Stimulated activated effector memory CD8-positive, alpha-beta T cell treated with anti-CD3 and anti-CD28 coated beads, Interleukin-12 subunit alpha, Interleukin-12 subunit beta, amount 100 ng/mL, for 72 hours (primary cell): ENCODE data around the gene MBD2.
"Not testable (repeated sequence)": the region's sequence is repeated elsewhere in the genome, so short reads cannot be mapped to it uniquely, and the experiment has no call there.

ENCODE experiments used
- ATAC-seq: fragments of 150-1000 bp; cut with Tn5 transposase; 2 replicates; pipeline ENCODE4 v1.10.0; 2021
- DNase-seq, 2 donors: peaks; one replicate each; pipeline ENCODE4 v3.0.0; 2021 to 2022; ENCODE audit warnings: low spot score in 2 of 2
- H3K27ac Mint-ChIP-seq: one replicate; pipeline ENCODE4 v1.8.0; 2022; ENCODE audit warnings: mild to moderate bottlenecking, mixed read lengths
- H3K36me3 Mint-ChIP-seq: one replicate; pipeline ENCODE4 v1.8.0; 2022; ENCODE audit warnings: mild to moderate bottlenecking, mixed read lengths
- H3K4me1 Mint-ChIP-seq: one replicate; pipeline ENCODE4 v1.8.0; 2022; ENCODE audit warnings: mixed read lengths
- H3K4me3 Mint-ChIP-seq: one replicate; pipeline ENCODE4 v1.8.0; 2022; ENCODE audit warnings: mild to moderate bottlenecking, mixed read lengths
- H3K9me3 Mint-ChIP-seq: one replicate; pipeline ENCODE4 v1.8.0; 2022; ENCODE audit warnings: mixed read lengths

MBD2 gene

DNA sequence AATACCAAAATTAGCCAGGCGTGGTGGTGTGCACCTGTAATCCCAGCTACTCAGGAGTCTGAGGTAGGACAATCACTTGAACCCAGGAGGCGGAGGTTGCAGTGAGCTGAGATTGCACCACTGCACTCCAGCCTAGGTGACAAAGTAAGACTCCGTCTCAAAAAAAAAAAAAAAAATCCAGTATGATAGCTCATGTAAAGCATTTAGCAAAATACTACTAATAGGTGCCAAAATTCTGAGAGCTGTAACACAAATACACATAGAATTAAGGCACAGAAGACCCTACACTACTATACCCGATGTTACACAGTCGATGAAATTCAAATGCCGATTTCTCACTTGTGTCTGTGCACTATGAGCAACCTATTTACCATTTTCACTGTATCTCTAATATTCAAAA lies 5.7 kb downstream of the MBD2 start:
- H3K4me3 Mint-ChIP-seq, H3K9me3 Mint-ChIP-seq, H3K27ac Mint-ChIP-seq, ATAC-seq, DNase-seq: not testable (repeated sequence)
- H3K4me1 Mint-ChIP-seq = peaks cover 67% of the 10 kb centered on the region
- H3K36me3 Mint-ChIP-seq = peaks cover 50% of the 10 kb centered on the region

- Mint-ChIP-seq H3K4me3 (no peak overlapping the region), H3K9me3 (no peaks in the 10 kb centered on the region), H3K27ac (no peak overlapping the region), H3K4me1 (peaks cover 67% of the 10 kb centered on the region), H3K36me3 (peaks cover 45% of the 10 kb centered on the region)
- ATAC-seq = no peak
- no peak for DNase-seq
These were observed 6.2 kb downstream of the MBD2 start for GRCh38 chr18:54218299-54218698.

DNA sequence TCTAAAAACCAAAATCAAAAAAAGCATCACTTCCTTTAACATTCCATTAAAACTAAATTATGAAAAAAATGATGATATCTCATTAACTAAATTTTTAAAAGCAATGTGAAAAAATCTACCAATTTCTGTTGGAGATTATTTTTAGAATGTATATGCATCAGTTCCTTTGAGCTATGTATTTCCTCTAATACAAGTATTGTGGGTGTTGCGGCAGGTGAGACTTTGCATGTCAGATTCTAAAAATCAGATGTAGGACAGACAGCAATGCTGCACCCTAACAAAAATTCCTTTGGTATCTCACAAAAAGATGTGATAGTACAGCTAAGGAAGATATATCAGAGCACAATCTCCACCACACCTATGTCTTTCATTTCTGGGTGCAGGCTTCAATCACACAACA lies 6.8 kb downstream of the MBD2 start:
- ATAC-seq (no peak), DNase-seq (no peak)
- Mint-ChIP-seq H3K36me3 (peaks cover 43% of the 10 kb centered on the region), H3K4me1 (peaks cover 67% of the 10 kb centered on the region), H3K4me3 (no peak overlapping the region), H3K27ac (no peak overlapping the region), H3K9me3 (no peaks in the 10 kb centered on the region)

DNA sequence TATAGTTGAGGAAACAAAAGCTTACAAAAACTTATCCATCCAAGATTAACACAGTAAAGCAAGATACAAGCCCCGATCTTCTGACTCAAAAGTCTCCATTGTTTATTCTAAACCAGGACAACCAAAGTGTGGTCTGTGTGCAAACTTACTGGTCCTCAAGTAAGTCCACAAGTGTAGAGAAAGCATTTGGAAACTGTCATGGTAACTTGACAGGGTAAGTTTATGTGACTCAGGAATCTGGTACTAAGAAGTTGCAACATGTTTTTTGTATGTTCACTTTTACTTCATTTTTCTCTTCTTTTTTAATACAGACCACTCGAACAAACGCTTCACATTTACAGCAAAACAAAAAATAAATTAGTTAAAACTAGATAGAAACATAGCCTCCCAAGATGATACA lies 9.4 kb downstream of the MBD2 start:
- H3K4me3 Mint-ChIP-seq = no peak overlapping the region
- H3K36me3 Mint-ChIP-seq = peaks cover 27% of the 10 kb centered on the region
- no peaks in the 10 kb centered on the region for H3K9me3 Mint-ChIP-seq
- DNase-seq = no peak
- H3K4me1 Mint-ChIP-seq = peaks cover 68% of the 10 kb centered on the region
- H3K27ac Mint-ChIP-seq = peak overlapping the region; percentile 8
- ATAC-seq = no peak

- Mint-ChIP-seq H3K36me3 (peaks cover 28% of the 10 kb centered on the region), H3K4me1 (peaks cover 64% of the 10 kb centered on the region), H3K27ac (peak overlapping the region; percentile 88), H3K9me3 (no peaks in the 10 kb centered on the region), H3K4me3 (peak overlapping the region; percentile 55)
- peak; percentile 39 for ATAC-seq
- DNase-seq = no peak
These were observed 14.0 kb downstream of the MBD2 start for GRCh38 chr18:54210463-54210862.

- H3K27ac Mint-ChIP-seq = peak overlapping the region; percentile 88
- H3K36me3 Mint-ChIP-seq = peaks cover 24% of the 10 kb centered on the region
- DNase-seq = no peak
- H3K4me1 Mint-ChIP-seq = peaks cover 57% of the 10 kb centered on the region
- H3K9me3 Mint-ChIP-seq = no peaks in the 10 kb centered on the region
- peak; percentile 93 for ATAC-seq
- H3K4me3 Mint-ChIP-seq = peak overlapping the region; percentile 55
These were observed 14.8 kb downstream of the MBD2 start for GRCh38 chr18:54209471-54210180.

DNA sequence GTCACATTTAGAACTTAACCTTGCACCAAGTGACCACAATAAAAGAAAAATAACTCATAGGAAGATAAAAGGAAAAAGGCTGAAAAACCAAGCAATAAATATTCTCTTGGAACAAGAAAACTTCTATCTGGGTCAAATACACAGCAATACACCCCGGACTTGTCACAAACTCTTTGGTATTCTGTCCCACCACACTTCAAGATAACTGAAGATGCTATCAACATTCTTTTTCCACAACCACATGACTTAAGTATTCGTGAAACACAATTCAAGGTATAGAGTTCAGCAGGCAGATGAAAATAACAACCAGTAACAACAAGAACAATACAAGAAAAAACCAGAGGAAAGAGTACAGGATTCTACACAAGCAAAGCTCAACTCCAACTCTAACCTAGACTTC lies 18.0 kb downstream of the MBD2 start:
- Mint-ChIP-seq H3K27ac (peak overlapping the region; percentile 36), H3K4me3 (no peak overlapping the region), H3K4me1 (peaks cover 34% of the 10 kb centered on the region)

DNA sequence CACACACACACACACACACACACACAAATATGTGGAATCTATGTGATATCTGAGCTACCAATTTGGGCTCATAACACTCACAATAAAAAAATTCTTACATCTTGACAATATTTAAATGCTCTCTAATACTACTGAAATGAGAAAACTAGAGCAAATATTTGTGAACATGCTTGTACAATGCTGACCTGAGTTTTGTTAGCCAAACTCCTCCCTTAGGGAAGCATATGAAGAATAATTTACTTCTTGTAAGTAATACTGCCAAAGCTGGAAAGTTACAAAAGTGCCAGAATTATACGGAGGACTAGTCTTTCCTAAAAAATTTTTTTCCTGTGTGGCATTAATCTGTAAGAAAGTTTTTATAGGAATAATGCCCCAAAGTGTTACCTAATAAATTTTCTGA lies 18.5 kb downstream of the MBD2 start:
- ATAC-seq = no peak
- DNase-seq = no peak
- Mint-ChIP-seq H3K27ac (peak overlapping the region; percentile 36), H3K36me3 (peaks cover 53% of the 10 kb centered on the region), H3K4me1 (peaks cover 30% of the 10 kb centered on the region), H3K9me3 (no peaks in the 10 kb centered on the region), H3K4me3 (no peak overlapping the region)

More for the DNA sequence above, 18.0 kb downstream of the MBD2 start:
- Mint-ChIP-seq H3K36me3 (peaks cover 48% of the 10 kb centered on the region), H3K9me3 (no peaks in the 10 kb centered on the region)
- ATAC-seq = no peak
- DNase-seq = no peak

GRCh38 chr18:54205448-54205847 lies 19.0 kb downstream of the MBD2 start:
- Mint-ChIP-seq H3K36me3 (peaks cover 58% of the 10 kb centered on the region), H3K4me1 (peaks cover 28% of the 10 kb centered on the region)
- H3K9me3 Mint-ChIP-seq, DNase-seq, H3K27ac Mint-ChIP-seq, ATAC-seq, H3K4me3 Mint-ChIP-seq: not testable (repeated sequence)

DNA sequence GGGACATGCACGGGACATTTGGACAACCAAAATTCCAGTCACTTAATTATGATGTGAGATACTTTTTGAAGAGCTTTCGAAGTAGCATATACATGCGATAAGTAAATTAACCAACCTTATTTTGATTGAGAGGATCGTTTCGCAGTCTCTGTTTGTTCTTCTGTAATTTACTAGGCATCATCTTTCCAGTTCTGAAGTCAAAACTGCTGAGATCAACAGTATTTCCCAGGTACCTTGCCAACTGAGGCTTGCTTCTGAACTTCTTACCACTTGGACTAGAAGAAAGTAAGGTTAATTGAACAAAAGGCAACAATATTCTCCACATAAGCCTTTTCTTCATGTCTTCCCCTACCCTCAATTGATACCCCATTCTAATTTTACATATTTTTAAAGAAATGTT lies 19.6 kb downstream of the MBD2 start:
- DNase-seq = no peak
- H3K4me3 Mint-ChIP-seq = no peak overlapping the region
- no peaks in the 10 kb centered on the region for H3K9me3 Mint-ChIP-seq
- H3K27ac Mint-ChIP-seq = no peak overlapping the region
- H3K36me3 Mint-ChIP-seq = peaks cover 60% of the 10 kb centered on the region
- no peak for ATAC-seq
- H3K4me1 Mint-ChIP-seq = peaks cover 22% of the 10 kb centered on the region

DNA sequence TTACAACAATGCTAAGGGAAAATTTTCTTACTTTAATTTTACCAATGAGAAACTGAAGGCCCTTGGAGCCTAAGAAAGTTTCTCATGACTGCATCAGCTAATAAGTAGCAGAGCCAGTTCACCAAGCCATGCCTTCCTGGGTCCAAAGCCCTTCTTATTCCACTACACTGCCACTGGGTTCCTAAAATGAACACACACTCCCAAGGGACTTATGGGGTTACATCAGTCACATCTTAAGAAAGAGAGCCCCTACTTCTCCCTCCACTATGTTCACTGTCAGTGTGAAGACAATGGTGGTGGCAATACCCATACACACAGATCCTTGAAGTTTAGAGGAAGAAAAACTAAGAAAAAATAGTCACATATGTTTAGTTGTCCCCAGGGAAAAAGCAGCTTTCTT lies 20.6 kb downstream of the MBD2 start:
- Mint-ChIP-seq H3K4me1 (peaks cover 16% of the 10 kb centered on the region), H3K9me3 (no peaks in the 10 kb centered on the region), H3K27ac (no peak overlapping the region), H3K36me3 (peaks cover 67% of the 10 kb centered on the region), H3K4me3 (no peak overlapping the region)
- DNase-seq (no peak), ATAC-seq (no peak)

GRCh38 chr18:54202851-54203250 lies 21.6 kb downstream of the MBD2 start:
- no peak overlapping the region for H3K4me3 Mint-ChIP-seq
- H3K27ac Mint-ChIP-seq = peak overlapping the region; percentile 48
- ATAC-seq (no peak), DNase-seq (no peak)
- H3K4me1 Mint-ChIP-seq = peaks cover 17% of the 10 kb centered on the region
- no peaks in the 10 kb centered on the region for H3K9me3 Mint-ChIP-seq
- H3K36me3 Mint-ChIP-seq = peaks cover 77% of the 10 kb centered on the region

- Mint-ChIP-seq H3K36me3 (peaks cover 77% of the 10 kb centered on the region), H3K9me3 (no peaks in the 10 kb centered on the region), H3K4me3 (no peak overlapping the region), H3K27ac (no peak overlapping the region), H3K4me1 (peaks cover 18% of the 10 kb centered on the region)
- DNase-seq = no peak
- ATAC-seq = no peak
These were observed 26.6 kb downstream of the MBD2 start for GRCh38 chr18:54197747-54198411.

GRCh38 chr18:54193786-54194185 lies 30.7 kb downstream of the MBD2 start:
- DNase-seq (no peak), ATAC-seq (no peak)
- H3K9me3 Mint-ChIP-seq = no peaks in the 10 kb centered on the region
- peaks cover 18% of the 10 kb centered on the region for H3K4me1 Mint-ChIP-seq
- no peak overlapping the region for H3K4me3 Mint-ChIP-seq
- H3K27ac Mint-ChIP-seq = no peak overlapping the region
- peaks cover 63% of the 10 kb centered on the region for H3K36me3 Mint-ChIP-seq

- no peak for ATAC-seq
- H3K9me3 Mint-ChIP-seq = no peaks in the 10 kb centered on the region
- H3K27ac Mint-ChIP-seq = no peak overlapping the region
- H3K4me1 Mint-ChIP-seq = peaks cover 17% of the 10 kb centered on the region
- peaks cover 64% of the 10 kb centered on the region for H3K36me3 Mint-ChIP-seq
- DNase-seq = no peak
- H3K4me3 Mint-ChIP-seq = no peak overlapping the region
These were observed 31.6 kb downstream of the MBD2 start for GRCh38 chr18:54192900-54193299.

- H3K4me1 Mint-ChIP-seq = peaks cover 12% of the 10 kb centered on the region
- H3K9me3 Mint-ChIP-seq = no peaks in the 10 kb centered on the region
- DNase-seq = no peak
- no peak for ATAC-seq
- H3K27ac Mint-ChIP-seq = no peak overlapping the region
- H3K36me3 Mint-ChIP-seq = peaks cover 67% of the 10 kb centered on the region
- H3K4me3 Mint-ChIP-seq = no peak overlapping the region
These were observed 32.1 kb downstream of the MBD2 start for GRCh38 chr18:54192415-54192814.
